Left renal pelvis (tissue), 4 donors: Measurements from ENCODE around the gene SLC37A3. TPM values are rescaled to one million over a fixed set of nuclear protein-coding genes. Genes with fewer than 3 reads are reported as not detected.

Source experiments
- polyA plus RNA-seq, 4 donors: library from polyadenylated mRNA; unstranded; fragments of 120-200 nt; gene quantifications; one replicate each; pipeline ENCODE4 v1.2.1, GENCODE V29; 2013; ENCODE audit not compliant: insufficient read length in 4 of 4

Gene SLC37A3
- polyA plus RNA-seq, 4 donors = 52.8 to 76.8 (median 62.1) TPM

Other genes with a start within 250 kb of the SLC37A3 start
- gene KDM7A, start 221.5 kb downstream of the SLC37A3 start, polyA plus RNA-seq = 10 to 100 TPM in 3 of 4 donors, 1 to 10 TPM in 1; 9.8 to 15.4 (median 13.9) TPM
- 1 to 10 TPM in 3 of 4 donors, not detected in 1; 2.1 to 4.2 (median 2.8) TPM for gene RAB19, start 5.5 kb upstream of the SLC37A3 start, polyA plus RNA-seq
- gene MKRN1, start 81.0 kb upstream of the SLC37A3 start, polyA plus RNA-seq = 100 to 1,000 TPM in 3 of 4 donors, 10 to 100 TPM in 1; 94.3 to 137 (median 117) TPM
- gene DENND2A, start 242.3 kb upstream of the SLC37A3 start, polyA plus RNA-seq = 10 to 100 TPM; 34.7 to 43.3 (median 40.2) TPM